Measurements from ENCODE around the gene DNMT3B.
"Not testable (repeated sequence)": the region's sequence is repeated elsewhere in the genome, so short reads cannot be mapped to it uniquely, and the experiment has no call there.

DNMT3B gene

DNA sequence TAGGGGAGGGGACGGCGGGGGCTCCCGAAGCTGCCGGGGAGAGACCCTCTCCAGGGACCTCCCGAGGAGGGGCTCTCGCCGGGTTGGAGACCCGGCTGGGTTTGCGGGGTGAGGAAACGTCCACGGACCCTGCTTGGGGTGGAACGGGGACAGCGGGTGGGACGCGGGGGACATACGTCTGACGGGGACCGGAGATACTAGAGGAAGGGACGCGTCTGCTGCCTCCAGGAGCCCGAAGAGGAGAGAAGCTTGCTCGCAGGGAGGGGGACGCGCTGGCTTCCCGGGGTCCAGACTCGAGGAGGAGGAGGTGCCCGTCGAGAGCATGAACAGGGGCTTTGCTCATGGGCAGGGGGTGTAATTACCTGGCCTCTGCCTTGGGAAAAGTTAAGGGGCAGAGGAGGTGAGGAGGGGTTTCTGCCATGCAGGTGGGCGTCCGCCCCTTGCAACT is 593 bp downstream of the DNMT3B start:
- peaks cover 34% of the 10 kb centered on the region for H3K4me1 ChIP-seq (ENCODE audit: control insufficient read depth, low read length)
- no peak overlapping the region for H3K27ac ChIP-seq (ENCODE audit: low read depth, low read length)
- H3K9me2 ChIP-seq (replicated peaks; ENCODE audit: control insufficient read depth, low read length) = no peaks in the 10 kb centered on the region
- H3K9me3 ChIP-seq (ENCODE audit: control insufficient read depth, insufficient read depth, low read length) = no peaks in the 10 kb centered on the region
- peak overlapping the region; percentile 94 for H3K4me2 ChIP-seq (ENCODE audit: low read length)
- no peaks in the 10 kb centered on the region for H3K36me3 ChIP-seq (ENCODE audit: control insufficient read depth, low read length)
- peaks cover 12% of the 10 kb centered on the region for H3K27me3 ChIP-seq (ENCODE audit: control insufficient read depth, low read length)
- peaks cover 9% of the 10 kb centered on the region; the same call in 1 of the 2 replicates for H3F3A ChIP-seq (ENCODE audit: control insufficient read depth, insufficient read depth)
- H3K4me3 ChIP-seq (ENCODE audit: low read length) = peak overlapping the region; percentile 74
- H4K20me1 ChIP-seq (ENCODE audit: control insufficient read depth, insufficient read depth, low read depth, low read length) = 0 out of 2 replicates have a peak, but pooled peaks cover 4% of the 10 kb centered on the region
- 0 out of 2 replicates have a peak, but pooled peaks cover 2% of the 10 kb centered on the region for H3K79me2 ChIP-seq (ENCODE audit: control insufficient read depth, low read length)
- TF ChIP-seq, protein P1, sequence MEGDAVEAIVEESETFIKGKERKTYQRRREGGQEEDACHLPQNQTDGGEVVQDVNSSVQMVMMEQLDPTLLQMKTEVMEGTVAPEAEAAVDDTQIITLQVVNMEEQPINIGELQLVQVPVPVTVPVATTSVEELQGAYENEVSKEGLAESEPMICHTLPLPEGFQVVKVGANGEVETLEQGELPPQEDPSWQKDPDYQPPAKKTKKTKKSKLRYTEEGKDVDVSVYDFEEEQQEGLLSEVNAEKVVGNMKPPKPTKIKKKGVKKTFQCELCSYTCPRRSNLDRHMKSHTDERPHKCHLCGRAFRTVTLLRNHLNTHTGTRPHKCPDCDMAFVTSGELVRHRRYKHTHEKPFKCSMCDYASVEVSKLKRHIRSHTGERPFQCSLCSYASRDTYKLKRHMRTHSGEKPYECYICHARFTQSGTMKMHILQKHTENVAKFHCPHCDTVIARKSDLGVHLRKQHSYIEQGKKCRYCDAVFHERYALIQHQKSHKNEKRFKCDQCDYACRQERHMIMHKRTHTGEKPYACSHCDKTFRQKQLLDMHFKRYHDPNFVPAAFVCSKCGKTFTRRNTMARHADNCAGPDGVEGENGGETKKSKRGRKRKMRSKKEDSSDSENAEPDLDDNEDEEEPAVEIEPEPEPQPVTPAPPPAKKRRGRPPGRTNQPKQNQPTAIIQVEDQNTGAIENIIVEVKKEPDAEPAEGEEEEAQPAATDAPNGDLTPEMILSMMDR (IDR thresholded peaks at IDR 0.05; ENCODE audit: low read depth, low read length, poor library complexity, severe bottlenecking) = no peak
- peak; percentile 80; the same call in 1 of the 2 replicates for TF ChIP-seq EZH2phosphoT487 (IDR thresholded peaks at IDR 0.05; ENCODE audit: borderline replicate concordance, low read length)

DNA sequence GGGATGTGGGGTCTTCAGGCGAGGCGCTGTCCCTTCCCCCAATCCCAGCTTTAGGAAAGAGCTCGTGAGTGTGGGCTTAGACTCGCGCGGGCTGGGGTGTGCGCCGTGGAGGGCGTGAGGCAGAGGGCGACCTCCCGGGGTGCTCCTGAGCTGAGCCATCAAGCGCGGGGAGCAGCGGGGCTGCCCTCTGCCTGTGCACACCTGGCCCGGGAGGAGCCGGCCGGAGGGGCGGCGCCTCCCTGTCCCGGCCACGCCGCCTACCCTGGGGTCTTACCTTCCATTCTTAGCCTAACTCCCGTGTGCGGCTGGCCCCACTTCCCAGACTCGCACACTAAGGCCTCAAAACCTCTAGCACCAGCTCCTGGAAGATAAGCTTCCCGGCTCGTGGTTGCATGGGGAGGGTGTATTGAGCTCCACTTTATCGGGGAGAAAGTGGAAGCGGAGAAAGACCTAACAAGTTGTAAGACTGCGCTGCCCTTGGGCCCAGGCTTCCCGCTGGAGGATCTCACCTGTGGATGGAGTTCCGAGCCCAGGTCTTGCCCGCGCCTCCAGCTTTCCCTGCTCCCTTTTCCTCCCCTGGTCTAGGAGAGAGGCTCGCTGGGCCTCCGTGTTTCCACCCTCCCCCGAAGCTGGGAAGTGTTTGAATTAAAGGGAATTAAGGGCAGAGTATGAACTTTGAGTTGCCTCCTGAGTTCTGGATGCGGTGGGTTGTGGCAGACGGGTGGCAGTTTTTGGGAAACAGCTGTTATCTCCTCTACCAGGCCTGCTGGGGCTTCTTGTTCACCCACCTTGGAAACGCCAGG is 1.2 kb downstream of the DNMT3B start:
- no peak overlapping the region for H3K27ac ChIP-seq (ENCODE audit: low read depth, low read length)

DNA sequence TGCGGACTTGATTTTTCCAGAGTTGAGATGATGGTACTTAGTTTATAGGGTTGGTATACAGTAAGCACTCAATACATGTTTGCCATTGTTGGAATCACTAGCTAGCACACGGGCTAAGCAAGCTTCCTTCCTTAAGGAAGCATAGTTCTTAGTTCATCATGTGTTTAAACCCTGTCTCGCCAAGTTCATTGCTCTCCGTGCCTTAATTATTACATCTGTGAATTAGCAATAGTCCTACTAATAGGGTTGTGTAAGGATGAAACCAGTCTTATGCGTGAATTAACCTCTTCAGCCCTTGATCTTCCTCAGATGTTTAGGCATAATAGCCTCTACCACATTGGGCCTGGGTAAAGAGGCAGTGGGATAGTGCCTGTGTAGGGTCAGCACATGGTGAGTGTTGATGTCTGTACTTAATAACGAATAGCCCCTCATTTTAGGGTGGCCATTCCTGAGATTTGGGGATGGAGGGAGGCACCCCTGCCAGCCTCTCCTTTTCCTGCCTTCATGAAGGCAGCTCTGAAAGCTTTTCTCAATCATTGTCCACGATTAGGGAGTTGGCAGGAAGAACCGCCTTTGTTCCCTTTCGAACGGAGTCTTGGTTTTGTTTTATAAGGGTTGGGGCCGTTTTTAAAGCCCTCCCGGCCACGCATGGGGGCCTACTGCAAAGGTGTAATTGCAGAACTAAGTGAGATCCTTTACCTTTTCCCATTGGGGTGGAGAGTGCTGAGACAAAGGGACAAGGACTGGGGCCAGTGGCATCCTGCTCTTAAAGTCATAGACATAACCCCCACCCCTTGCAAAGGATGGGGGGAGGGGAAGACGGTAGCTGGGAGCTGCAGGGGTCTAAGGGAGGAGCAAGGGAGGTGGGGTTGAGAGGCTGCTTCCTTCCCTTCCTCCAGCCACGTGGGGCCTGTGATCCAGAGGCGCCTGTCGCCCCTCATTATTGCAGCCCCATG is 2.1 kb downstream of the DNMT3B start:
- Histone ChIP-seq H3K4me3 (ENCODE audit: low read length) (no peak overlapping the region; the same call in 1 of the 2 replicates), H3K79me2 (ENCODE audit: control insufficient read depth, low read length) (0 out of 2 replicates have a peak, but pooled peaks cover 2% of the 10 kb centered on the region), H3K9me3 (ENCODE audit: control insufficient read depth, insufficient read depth, low read length) (no peaks in the 10 kb centered on the region), H3K4me2 (ENCODE audit: low read length) (peak overlapping the region; percentile 94), H3K9me2 (replicated peaks; ENCODE audit: control insufficient read depth, low read length) (no peaks in the 10 kb centered on the region), H3K36me3 (ENCODE audit: control insufficient read depth, low read length) (no peaks in the 10 kb centered on the region), H3K27ac (ENCODE audit: low read depth, low read length) (no peak overlapping the region), H3K27me3 (ENCODE audit: control insufficient read depth, low read length) (peaks cover 12% of the 10 kb centered on the region), H3K4me1 (ENCODE audit: control insufficient read depth, low read length) (peaks cover 34% of the 10 kb centered on the region), H4K20me1 (ENCODE audit: control insufficient read depth, insufficient read depth, low read depth, low read length) (0 out of 2 replicates have a peak, but pooled peaks cover 4% of the 10 kb centered on the region), H3F3A (ENCODE audit: control insufficient read depth, insufficient read depth) (peaks cover 9% of the 10 kb centered on the region; the same call in 1 of the 2 replicates)
- TF ChIP-seq, protein P1 (IDR thresholded peaks at IDR 0.05; ENCODE audit: low read depth, low read length, poor library complexity, severe bottlenecking) = no peak
- no peak for TF ChIP-seq EZH2phosphoT487 (IDR thresholded peaks at IDR 0.05; ENCODE audit: borderline replicate concordance, low read length)

More for the DNA sequence above, 1.2 kb downstream of the DNMT3B start:
- 0 out of 2 replicates have a peak, but pooled peaks cover 2% of the 10 kb centered on the region for H3K79me2 ChIP-seq (ENCODE audit: control insufficient read depth, low read length)
- H3K9me3 ChIP-seq (ENCODE audit: control insufficient read depth, insufficient read depth, low read length) = no peaks in the 10 kb centered on the region
- H3K4me2 ChIP-seq (ENCODE audit: low read length) = peak overlapping the region; percentile 94
- H4K20me1 ChIP-seq (ENCODE audit: control insufficient read depth, insufficient read depth, low read depth, low read length) = 0 out of 2 replicates have a peak, but pooled peaks cover 4% of the 10 kb centered on the region
- no peaks in the 10 kb centered on the region for H3K36me3 ChIP-seq (ENCODE audit: control insufficient read depth, low read length)
- peaks cover 34% of the 10 kb centered on the region for H3K4me1 ChIP-seq (ENCODE audit: control insufficient read depth, low read length)
- peak overlapping the region; percentile 74 for H3K4me3 ChIP-seq (ENCODE audit: low read length)
- peaks cover 9% of the 10 kb centered on the region; the same call in 1 of the 2 replicates for H3F3A ChIP-seq (ENCODE audit: control insufficient read depth, insufficient read depth)
- no peak for TF ChIP-seq EZH2phosphoT487 (IDR thresholded peaks at IDR 0.05; ENCODE audit: borderline replicate concordance, low read length)
- TF ChIP-seq, protein P1 (IDR thresholded peaks at IDR 0.05; ENCODE audit: low read depth, low read length, poor library complexity, severe bottlenecking) = peak; percentile 13
- no peaks in the 10 kb centered on the region for H3K9me2 ChIP-seq (replicated peaks; ENCODE audit: control insufficient read depth, low read length)
- H3K27me3 ChIP-seq (ENCODE audit: control insufficient read depth, low read length) = peaks cover 12% of the 10 kb centered on the region

DNA sequence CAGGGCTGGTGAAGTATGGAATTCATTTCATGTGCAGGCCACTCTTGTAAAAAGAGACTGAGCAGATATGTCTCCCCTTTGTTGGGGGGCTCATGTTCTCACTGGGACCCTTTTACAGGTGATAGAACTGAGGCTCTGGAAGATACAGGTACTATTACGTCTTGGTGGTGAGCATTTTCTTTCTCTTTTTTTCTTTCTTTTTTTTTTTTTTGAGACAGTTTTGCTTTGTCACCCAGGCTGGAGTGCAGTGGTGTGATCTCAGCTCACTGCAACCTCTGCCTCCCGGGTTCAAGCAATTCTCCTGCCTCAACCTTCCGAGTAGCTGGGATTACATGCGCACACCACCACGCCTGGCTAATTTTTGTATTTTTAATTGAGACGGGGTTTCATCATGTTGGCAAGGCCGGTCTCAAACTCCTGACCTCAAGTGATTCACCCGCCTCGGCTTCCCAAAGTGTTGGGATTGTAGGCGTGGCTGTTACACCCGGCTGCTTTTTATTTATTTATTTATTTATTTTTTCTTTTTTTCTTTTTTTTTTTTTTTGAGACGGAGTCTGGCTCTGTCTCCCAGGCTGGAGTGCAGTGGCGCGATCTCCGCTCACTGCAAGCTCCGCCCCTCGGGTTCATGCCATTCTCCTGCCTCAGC is 3.2 kb downstream of the DNMT3B start:
- Histone ChIP-seq H3K4me1 (ENCODE audit: control insufficient read depth, low read length) (peaks cover 34% of the 10 kb centered on the region), H3K27me3 (ENCODE audit: control insufficient read depth, low read length) (peaks cover 12% of the 10 kb centered on the region)
- H3K27ac ChIP-seq (ENCODE audit: low read depth, low read length); H3K4me3 ChIP-seq (ENCODE audit: low read length); H3K9me3 ChIP-seq (ENCODE audit: control insufficient read depth, insufficient read depth, low read length); H3F3A ChIP-seq (ENCODE audit: control insufficient read depth, insufficient read depth); H3K9me2 ChIP-seq (replicated peaks; ENCODE audit: control insufficient read depth, low read length); H3K79me2 ChIP-seq (ENCODE audit: control insufficient read depth, low read length); H4K20me1 ChIP-seq (ENCODE audit: control insufficient read depth, insufficient read depth, low read depth, low read length); H3K4me2 ChIP-seq (ENCODE audit: low read length); H3K36me3 ChIP-seq (ENCODE audit: control insufficient read depth, low read length): not testable (repeated sequence)
